Skeletal muscle satellite cell (primary cell): ENCODE data around the gene HSPA8. TPM values are rescaled to one million over a fixed set of nuclear protein-coding genes. Genes with fewer than 3 reads are reported as not detected.
"Not testable (repeated sequence)": the region's sequence is repeated elsewhere in the genome, so short reads cannot be mapped to it uniquely, and the experiment has no call there.

Source experiments
- H3K27me3 ChIP-seq: 2 replicates; pipeline ENCODE4 v1.7.0; 2013; ENCODE audit warnings: low read length; ENCODE audit not compliant: control insufficient read depth, insufficient read depth
- H3K36me3 ChIP-seq: 2 replicates; pipeline ENCODE4 v1.7.0; 2013; ENCODE audit warnings: mild to moderate bottlenecking, control low read depth, low read length; ENCODE audit not compliant: insufficient read depth
- H3K4me1 ChIP-seq: 2 replicates; pipeline ENCODE4 v1.7.0; 2013; ENCODE audit warnings: low read length; ENCODE audit not compliant: control insufficient read depth, insufficient read depth
- H3K4me2 ChIP-seq: 2 replicates; pipeline ENCODE4 v1.7.0; 2013; ENCODE audit warnings: mild to moderate bottlenecking, low read length
- H3K4me3 ChIP-seq: 2 replicates; pipeline ENCODE4 v1.7.0; 2013; ENCODE audit warnings: low read length
- H3K9ac ChIP-seq: 2 replicates; pipeline ENCODE4 v1.7.0; 2013; ENCODE audit warnings: mild to moderate bottlenecking, low read depth, low read length, moderate library complexity
- H3K9me3 ChIP-seq: replicated peaks from 2 replicates; pipeline ENCODE4 v1.7.0; 2013; ENCODE audit warnings: mild to moderate bottlenecking, control low read depth, low read length
- total RNA-seq: library from RNA; depleted of rRNA; stranded (reverse); fragments of >200 nt; gene quantifications from 2 replicates; pipeline ENCODE4 v1.2.3, GENCODE V29; 2012; rRNA removed

The HSPA8 gene
- total RNA-seq: 2,988 and 3,377 TPM in 2 replicates

DNA sequence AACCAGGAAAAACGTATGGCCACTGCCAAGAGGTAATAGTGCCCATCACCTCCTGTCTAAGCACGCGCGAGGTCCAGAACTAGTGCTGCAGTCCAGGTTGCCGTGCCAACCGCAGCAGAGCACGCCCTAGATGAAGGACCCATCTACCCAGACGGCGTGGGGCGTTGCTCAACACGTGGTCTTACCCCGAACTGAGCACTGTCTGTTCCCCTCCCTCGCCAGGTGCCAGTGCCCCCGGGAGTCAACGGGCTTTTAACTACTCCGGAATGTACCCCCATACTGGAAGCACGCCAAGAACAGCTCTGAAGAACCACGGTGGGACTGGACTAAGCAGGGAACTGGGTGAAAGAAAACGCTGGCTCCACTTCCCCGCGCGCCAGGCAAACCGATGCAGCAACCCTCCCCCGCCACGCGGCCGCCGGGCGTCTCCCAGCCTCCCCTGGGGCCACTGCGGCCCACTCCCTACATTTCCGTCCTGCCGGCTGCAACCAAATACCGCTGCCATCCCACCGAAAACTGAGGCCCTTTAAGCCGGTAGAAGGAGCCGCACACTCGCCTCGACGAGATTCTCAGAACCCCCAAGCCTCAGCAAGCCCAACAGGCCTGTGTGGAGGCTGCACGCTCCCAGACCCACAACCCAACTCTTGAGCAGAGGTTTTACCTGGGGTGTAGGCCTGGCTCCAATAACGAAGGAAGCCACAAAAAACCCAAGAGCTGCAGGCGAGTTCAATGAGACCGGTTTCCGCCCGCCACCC is at the start of gene HSPA8:
TSS of gene HSPA8 (minus strand) at position 734 of the 755 bp plus-strand sequence. CDS start 812 bp downstream, outside the sequence.
- Histone ChIP-seq H3K36me3 (peaks cover 53% of the 10 kb centered on the region), H3K4me1 (peaks cover 55% of the 10 kb centered on the region), H3K27me3 (no peaks in the 10 kb centered on the region), H3K4me2 (peak within 1 kb of the TSS; percentile 88), H3K9me3 (no peaks in the 10 kb centered on the region), H3K4me3 (peak within 1 kb of the TSS; percentile 96), H3K9ac (peak within 1 kb of the TSS; percentile 99)

DNA sequence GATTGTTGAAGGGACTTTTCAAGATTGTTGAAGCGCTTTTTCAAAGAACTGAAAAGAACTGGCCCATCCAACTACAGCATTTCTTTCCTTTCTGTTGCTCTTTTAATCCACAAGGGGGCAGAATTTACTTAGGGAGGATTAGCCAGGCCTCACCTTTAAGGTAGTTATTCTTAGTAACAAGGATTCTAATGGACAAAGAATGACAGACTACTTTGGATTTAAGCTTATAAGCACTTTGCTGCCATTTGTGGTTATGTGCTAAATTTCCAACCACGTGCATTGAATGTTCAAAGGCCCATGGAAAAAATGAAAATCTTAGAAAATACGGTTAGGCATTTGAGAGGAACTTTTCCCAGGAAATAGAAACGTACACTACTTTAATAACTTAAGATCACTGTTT is 49.5 kb upstream of the HSPA8 start:
- Histone ChIP-seq H3K9ac (peak overlapping the region; percentile 58), H3K4me1 (peaks cover 11% of the 10 kb centered on the region), H3K27me3 (no peaks in the 10 kb centered on the region), H3K9me3 (no peaks in the 10 kb centered on the region), H3K36me3 (peaks cover 30% of the 10 kb centered on the region), H3K4me2 (peak overlapping the region; percentile 22), H3K4me3 (no peak overlapping the region)

DNA sequence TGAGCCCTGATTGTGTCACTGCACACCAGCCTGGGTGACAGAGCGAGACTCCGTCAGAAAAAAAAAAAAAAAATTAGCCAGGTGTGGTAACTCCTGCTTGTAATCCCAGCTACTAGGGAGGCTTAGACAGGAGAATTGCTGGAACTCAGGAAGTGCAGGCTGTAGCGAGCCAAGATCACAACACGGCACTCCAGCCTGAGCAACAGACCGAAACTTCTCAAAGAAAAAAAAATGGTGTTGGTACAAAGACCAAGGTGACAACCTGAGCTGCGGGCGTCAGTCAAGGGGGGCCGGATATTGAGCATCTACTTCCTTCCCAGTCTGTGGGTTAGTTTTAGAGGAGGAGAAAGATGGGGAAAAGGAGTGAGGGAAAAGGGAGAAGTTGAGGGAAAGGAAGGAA is 48.5 kb upstream of the HSPA8 start:
- Histone ChIP-seq H3K9me3 (no peaks in the 10 kb centered on the region), H3K4me1 (peaks cover 11% of the 10 kb centered on the region), H3K36me3 (peaks cover 24% of the 10 kb centered on the region), H3K27me3 (no peaks in the 10 kb centered on the region), H3K4me3 (no peak overlapping the region), H3K4me2 (no peak overlapping the region), H3K9ac (no peak overlapping the region)

DNA sequence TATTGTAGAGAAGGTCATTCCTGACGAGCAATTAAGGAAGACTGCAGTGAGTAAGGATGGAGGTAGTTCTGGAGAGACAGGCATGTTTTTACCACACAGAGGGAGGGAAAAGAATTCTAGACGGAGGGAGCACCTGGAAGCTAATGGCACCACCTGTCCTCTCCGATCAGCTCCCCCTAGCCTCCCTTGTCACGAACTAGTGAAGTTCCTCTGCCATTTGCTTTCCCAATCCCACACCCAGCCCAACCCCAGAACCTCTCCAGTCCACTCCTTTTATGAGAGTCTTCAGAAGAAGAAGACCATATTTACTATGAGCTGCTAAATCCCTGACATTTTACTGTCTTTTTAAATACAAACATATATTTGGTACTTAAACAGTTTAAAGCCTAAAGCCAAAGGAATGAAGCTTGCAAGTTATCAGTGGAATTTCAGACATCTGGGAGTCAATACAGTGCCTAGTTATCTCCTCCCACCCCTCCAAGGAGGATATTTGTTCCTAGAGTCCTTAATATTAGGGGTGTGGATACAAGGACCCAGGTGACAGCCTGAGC is 46.1 kb upstream of the HSPA8 start:
- no peaks in the 10 kb centered on the region for H3K9me3 ChIP-seq
- peaks cover 15% of the 10 kb centered on the region for H3K36me3 ChIP-seq
- no peak overlapping the region for H3K9ac ChIP-seq

DNA sequence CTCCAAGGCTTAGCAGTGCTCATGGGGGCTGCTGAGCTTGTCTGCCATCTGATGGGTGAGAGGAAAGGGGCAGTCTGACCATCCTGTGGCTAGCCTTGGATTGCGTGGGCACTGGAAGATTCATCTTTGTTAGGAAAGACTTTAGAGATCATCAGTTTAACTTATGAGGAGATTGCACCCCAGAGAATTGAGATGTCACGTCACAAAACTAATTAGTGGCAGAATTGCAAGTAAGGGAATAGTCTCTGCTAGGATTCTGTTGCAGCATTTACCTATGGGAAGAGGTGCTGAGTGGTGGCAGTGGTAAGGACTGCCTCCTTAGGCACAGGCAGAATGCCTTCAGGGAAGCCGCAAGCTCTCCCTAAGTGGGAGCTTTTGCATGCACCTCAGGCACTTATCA is 42.8 kb upstream of the HSPA8 start:
- H3K9ac ChIP-seq: no peak overlapping the region
- no peak overlapping the region for H3K4me2 ChIP-seq
- H3K4me3 ChIP-seq: no peak overlapping the region
- H3K36me3 ChIP-seq: peaks cover 9% of the 10 kb centered on the region
- H3K9me3 ChIP-seq: no peaks in the 10 kb centered on the region
- H3K27me3 ChIP-seq: no peaks in the 10 kb centered on the region
- H3K4me1 ChIP-seq: peaks cover 25% of the 10 kb centered on the region

More for the DNA sequence above, 46.1 kb upstream of the HSPA8 start:
- Histone ChIP-seq H3K4me3 (no peak overlapping the region), H3K27me3 (no peaks in the 10 kb centered on the region), H3K4me1 (peaks cover 23% of the 10 kb centered on the region), H3K4me2 (no peak overlapping the region)

DNA sequence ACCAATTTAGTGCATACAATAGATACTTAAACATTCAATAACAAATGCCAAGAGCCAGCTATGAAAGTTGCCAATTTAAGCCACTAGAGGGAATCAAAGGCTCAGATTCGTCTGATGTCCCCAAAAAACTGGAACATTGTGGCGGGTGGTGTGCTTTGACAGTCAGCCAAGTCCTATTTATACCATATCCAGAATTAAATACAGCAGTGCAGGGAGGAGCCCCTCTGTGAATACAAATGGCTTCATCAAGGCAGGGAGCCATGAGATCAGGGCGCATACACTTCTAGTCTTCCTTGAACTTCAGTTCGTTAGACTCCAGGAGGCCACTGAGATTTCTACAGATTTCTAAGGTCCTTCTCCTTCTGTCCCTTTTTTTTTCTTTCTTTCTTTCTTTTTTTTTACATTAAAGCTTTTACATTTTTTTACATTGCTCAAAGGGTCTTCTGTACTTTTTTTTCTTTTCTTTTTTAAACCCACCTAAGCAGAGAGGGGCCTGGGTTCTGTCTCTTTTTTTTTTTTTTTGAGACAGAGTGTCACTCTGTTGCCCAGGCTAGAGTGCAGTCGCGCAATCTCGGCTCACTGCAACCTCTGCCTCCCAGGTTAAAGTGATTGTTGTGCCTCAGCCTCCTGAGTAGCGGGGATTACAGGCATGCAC is 41.5 kb upstream of the HSPA8 start:
- Histone ChIP-seq H3K4me1 (peaks cover 25% of the 10 kb centered on the region), H3K9me3 (no peaks in the 10 kb centered on the region), H3K27me3 (no peaks in the 10 kb centered on the region), H3K9ac (no peak overlapping the region), H3K36me3 (peaks cover 5% of the 10 kb centered on the region), H3K4me3 (no peak overlapping the region), H3K4me2 (no peak overlapping the region)

DNA sequence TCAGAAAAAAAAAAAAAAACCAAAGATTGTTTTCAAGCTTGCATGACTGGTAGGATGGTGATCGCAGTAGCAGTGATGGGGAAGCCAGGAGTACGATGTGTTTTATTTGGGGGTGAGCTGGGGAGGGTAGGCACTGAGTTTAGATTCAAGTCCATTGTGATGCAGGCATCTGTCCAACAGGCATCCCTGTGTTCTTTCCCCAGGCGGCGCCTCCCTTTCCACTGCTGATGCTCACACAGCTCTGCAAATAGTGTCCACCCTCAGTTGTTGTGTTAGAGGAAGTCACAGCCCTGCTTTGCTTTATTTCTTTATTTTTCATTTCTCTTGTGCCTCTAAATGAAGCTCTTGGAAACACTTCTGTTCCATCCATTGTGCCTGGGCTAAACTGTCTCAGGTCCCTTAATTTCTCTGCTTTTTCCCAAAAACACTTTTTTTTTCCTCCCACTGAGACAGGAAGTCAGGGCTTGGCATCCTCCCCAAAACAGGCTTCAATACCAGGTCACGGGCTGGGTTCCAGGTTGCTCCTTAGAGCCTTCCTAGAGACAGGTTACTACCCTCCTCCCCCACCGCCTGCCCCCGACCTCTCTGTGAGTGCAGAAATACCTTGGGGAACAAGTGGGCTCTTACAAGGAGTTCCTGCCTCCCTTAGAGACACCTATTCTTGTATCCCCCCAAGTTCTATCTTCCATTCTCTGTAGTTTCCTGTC is 38.6 kb upstream of the HSPA8 start:
- Histone ChIP-seq H3K4me2 (no peak overlapping the region), H3K4me1 (peaks cover 25% of the 10 kb centered on the region), H3K9ac (peak overlapping the region; percentile 22), H3K27me3 (no peaks in the 10 kb centered on the region), H3K36me3 (peaks cover 21% of the 10 kb centered on the region), H3K4me3 (no peak overlapping the region), H3K9me3 (no peaks in the 10 kb centered on the region)

DNA sequence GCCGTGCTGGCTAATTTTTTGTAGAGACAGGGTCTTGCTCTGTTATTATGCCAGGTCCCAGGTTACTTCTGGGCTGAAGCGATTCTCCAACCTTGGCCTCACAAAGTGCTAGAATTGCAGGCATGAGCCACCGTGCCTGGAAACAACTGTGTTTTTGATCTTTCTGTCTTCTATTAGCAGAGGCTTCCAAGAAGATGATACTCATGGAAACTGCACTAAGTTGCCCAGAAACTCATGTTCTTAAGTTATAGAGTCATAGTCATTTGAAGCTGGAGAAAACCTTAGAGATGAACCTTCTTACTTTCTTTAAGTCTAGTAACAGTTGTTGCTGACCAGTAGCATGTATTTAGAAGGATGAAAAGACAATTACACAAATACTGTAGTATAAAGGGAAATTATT is 37.1 kb upstream of the HSPA8 start:
- peaks cover 35% of the 10 kb centered on the region for H3K36me3 ChIP-seq

DNA sequence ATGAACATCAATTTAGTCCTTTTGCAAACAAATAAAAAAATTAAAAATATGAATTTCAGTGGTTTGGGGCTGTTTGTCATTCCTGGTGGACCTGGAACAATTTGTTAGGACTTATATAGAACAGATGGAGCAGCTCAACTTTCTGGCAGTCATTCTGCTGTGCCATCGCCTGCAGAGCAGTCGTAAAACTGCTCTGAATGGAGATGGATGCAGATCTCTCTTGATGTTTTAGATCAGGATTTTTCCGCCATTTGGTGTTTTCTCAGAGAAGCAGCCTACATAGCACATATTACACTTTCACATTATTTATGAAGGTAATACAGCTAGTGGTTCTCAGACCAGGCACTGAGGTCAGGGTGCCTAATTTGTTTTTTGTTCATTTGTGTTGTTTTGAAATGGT is 31.8 kb upstream of the HSPA8 start:
- peaks cover 56% of the 10 kb centered on the region for H3K36me3 ChIP-seq
- no peak overlapping the region for H3K9ac ChIP-seq
- H3K9me3 ChIP-seq: no peaks in the 10 kb centered on the region
- no peak overlapping the region for H3K4me3 ChIP-seq
- H3K4me1 ChIP-seq: no peaks in the 10 kb centered on the region
- no peaks in the 10 kb centered on the region for H3K27me3 ChIP-seq
- no peak overlapping the region for H3K4me2 ChIP-seq

More for the DNA sequence above, 37.1 kb upstream of the HSPA8 start:
- Histone ChIP-seq H3K4me2 (no peak overlapping the region), H3K9me3 (no peaks in the 10 kb centered on the region), H3K4me1 (peaks cover 21% of the 10 kb centered on the region), H3K9ac (no peak overlapping the region), H3K4me3 (no peak overlapping the region), H3K27me3 (no peaks in the 10 kb centered on the region)

DNA sequence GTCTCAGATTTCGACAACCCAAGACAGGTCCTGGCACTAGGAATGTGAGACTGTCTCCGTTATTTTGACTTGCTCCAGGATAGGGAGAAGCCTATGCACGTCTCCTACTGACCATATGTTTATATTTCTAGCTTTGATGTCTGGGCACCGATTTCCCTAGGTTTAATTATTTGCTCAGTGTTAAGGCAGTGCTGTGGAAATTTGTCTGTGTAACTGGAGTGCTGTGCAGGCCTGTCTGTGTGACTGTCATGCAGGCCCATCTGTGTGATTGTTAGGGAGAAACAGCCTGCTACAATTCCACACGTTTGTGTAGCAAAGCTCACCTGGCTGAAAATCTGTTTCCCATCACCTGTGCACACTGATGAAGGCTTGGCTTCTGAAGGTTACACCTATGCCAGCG is 29.6 kb upstream of the HSPA8 start:
- Histone ChIP-seq H3K9me3 (no peaks in the 10 kb centered on the region), H3K4me2 (no peak overlapping the region), H3K27me3 (no peaks in the 10 kb centered on the region), H3K9ac (no peak overlapping the region), H3K36me3 (peaks cover 49% of the 10 kb centered on the region), H3K4me1 (peaks cover 3% of the 10 kb centered on the region), H3K4me3 (no peak overlapping the region)

DNA sequence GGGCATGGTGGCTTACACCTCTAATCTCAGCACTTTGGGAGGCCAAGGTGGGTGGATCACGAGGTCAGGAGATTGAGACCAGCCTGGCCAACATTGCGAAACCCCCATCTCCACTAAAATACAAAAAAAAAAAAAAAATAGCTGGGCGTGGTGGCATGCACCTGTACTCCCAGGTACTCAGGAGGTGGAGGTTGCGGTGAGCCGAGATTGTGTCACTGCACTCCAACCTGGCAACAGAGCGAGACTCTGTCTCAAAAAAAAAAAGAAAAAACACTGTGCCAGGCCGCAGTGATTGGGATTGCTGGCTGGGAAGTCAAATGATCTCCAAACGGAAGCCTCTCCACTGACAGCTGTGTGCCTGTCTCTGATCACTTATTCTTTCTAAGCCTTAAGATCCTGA is 28.2 kb upstream of the HSPA8 start:
- not testable (repeated sequence) for H3K27me3 ChIP-seq, H3K4me3 ChIP-seq, H3K9ac ChIP-seq, H3K4me2 ChIP-seq, H3K9me3 ChIP-seq, H3K4me1 ChIP-seq
- H3K36me3 ChIP-seq: peaks cover 41% of the 10 kb centered on the region
